Measurements from ENCODE around the gene AMOTL1. TPM values are rescaled to one million over a fixed set of nuclear protein-coding genes. Genes with fewer than 3 reads are reported as not detected.

AMOTL1 gene
- total and polyA plus RNA-seq, 2 of the 8 experiments (the other 6 are each of a cell fraction or from before 2014, with no cell fraction given): 9.0 to 27.6 TPM

- Histone ChIP-seq H3K79me2 (ENCODE audit: control insufficient read depth in 1 of 2, insufficient read depth in 2 of 2, low read length in 2 of 2) (no peaks in the 10 kb centered on the region; a peak in 2 of 4 replicates), H4K5ac (ENCODE audit: insufficient read length, low read depth, low read length) (no peak overlapping the region), H3K9me3 (ENCODE audit: insufficient read depth in 2 of 2, low read depth in 1 of 2, low read length in 1 of 2) (no peaks in the 10 kb centered on the region), H3K23me2 (ENCODE audit: low read depth, low read length) (no peaks in the 10 kb centered on the region; the same call in 1 of the 2 replicates), H3K4me3 (ENCODE audit: extremely low read depth in 1 of 4, insufficient read depth in 2 of 4, low read depth in 3 of 4, low read length in 4 of 4) (no peak overlapping the region), H4K8ac (ENCODE audit: extremely low read depth, insufficient read depth, low read length) (no peak overlapping the region), H2BK120ac (replicated peaks; ENCODE audit: low read depth, low read length) (no peak overlapping the region), H2BK15ac (ENCODE audit: low read length) (no peak overlapping the region), H2BK5ac (ENCODE audit: low read depth, low read length) (no peak overlapping the region), H4K20me1 (replicated peaks in 1 of 2; ENCODE audit: control insufficient read depth in 1 of 2, insufficient read depth in 2 of 2, low read length in 2 of 2) (peaks cover 0 to 5% of the 10 kb centered on the region in 2 experiments), H3K23ac (ENCODE audit: insufficient read length) (no peak overlapping the region), H3K27ac (ENCODE audit: low read depth, low read length) (no peak overlapping the region), H4K91ac (replicated peaks; ENCODE audit: insufficient read length, low read length) (no peak overlapping the region), H2AFZ (ENCODE audit: low read length) (no peak overlapping the region), H2AK5ac (ENCODE audit: low read depth, low read length) (no peak overlapping the region), H3K18ac (ENCODE audit: extremely low read depth, low read length) (no peak overlapping the region), H2BK12ac (ENCODE audit: low read depth, low read length) (no peak overlapping the region), H3K27me3 (replicated peaks in 1 of 4; ENCODE audit: control insufficient read depth in 3 of 4, extremely low read depth in 1 of 4, insufficient read depth in 3 of 4, low read length in 3 of 4) (no peaks in the 10 kb centered on the region), H3K56ac (replicated peaks; ENCODE audit: insufficient read length, low read depth, low read length) (no peak overlapping the region), H3K36me3 (ENCODE audit: control insufficient read depth in 2 of 4, insufficient read depth in 4 of 4, low read length in 3 of 4) (peaks cover 0 to 9% (median 4%) of the 10 kb centered on the region in 4 experiments; a peak in 4 of 8 replicates), H2BK20ac (ENCODE audit: low read length) (no peak overlapping the region), H3K4ac (replicated peaks; ENCODE audit: insufficient read length, low read depth, low read length) (no peak overlapping the region), H3K79me1 (ENCODE audit: low read depth, low read length) (peaks cover 2% of the 10 kb centered on the region; the same call in 1 of the 2 replicates), H3K14ac (ENCODE audit: insufficient read length) (no peak overlapping the region), H3K4me2 (ENCODE audit: insufficient read depth in 1 of 2, low read depth in 2 of 2, low read length in 2 of 2) (no peak overlapping the region), H3K4me1 (replicated peaks in 1 of 4; ENCODE audit: control insufficient read depth in 3 of 4, insufficient read depth in 4 of 4, low read length in 3 of 4) (no peaks in the 10 kb centered on the region), H3K9ac (replicated peaks in 1 of 4; ENCODE audit: extremely low read depth in 1 of 4, low read depth in 3 of 4, low read length in 3 of 4) (no peak overlapping the region)
- DNase-seq (ENCODE audit: low read depth in 1 of 2, low spot score in 2 of 2) (no peak), FAIRE-seq (no peak)
- TF ChIP-seq RAD21 (IDR thresholded peaks at IDR 0.05 in 1 of 2, conservative IDR thresholded peaks at IDR 0.05 in 1 of 2; ENCODE audit: low read depth in 2 of 2, low read length in 2 of 2): no peak
- no peak for TF ChIP-seq POLR2AphosphoS5 (IDR thresholded peaks at IDR 0.05; ENCODE audit: low read depth, low read length)
- TF ChIP-seq SP1 (IDR thresholded peaks at IDR 0.05; ENCODE audit: low read depth, low read length): no peak
- ChIA-PET POLR2A (ENCODE audit: partially characterized antibody) (interaction anchor here (0.9 kb wide), 1 partner anchor 9 kb away, joined by 3 read pairs; no protein-coding TSS in a partner anchor), CTCF (ENCODE audit: partially characterized antibody) (interaction anchor here (0.9 to 3.0 kb wide), 3 partner anchors 10 to 16 kb away, joined by 3 to 22 read pairs (median 3); no protein-coding TSS in a partner anchor)
These were observed 35.3 kb downstream of the AMOTL1 start for GRCh38 chr11:94803491-94803890.
